ENCODE data around the gene UGT1A5. TPM values are rescaled to one million over a fixed set of nuclear protein-coding genes. Genes with fewer than 3 reads are reported as not detected.

Gene UGT1A5
- total RNA-seq, 1 donor from 2014 or later, result 4.6 TPM

DNA sequence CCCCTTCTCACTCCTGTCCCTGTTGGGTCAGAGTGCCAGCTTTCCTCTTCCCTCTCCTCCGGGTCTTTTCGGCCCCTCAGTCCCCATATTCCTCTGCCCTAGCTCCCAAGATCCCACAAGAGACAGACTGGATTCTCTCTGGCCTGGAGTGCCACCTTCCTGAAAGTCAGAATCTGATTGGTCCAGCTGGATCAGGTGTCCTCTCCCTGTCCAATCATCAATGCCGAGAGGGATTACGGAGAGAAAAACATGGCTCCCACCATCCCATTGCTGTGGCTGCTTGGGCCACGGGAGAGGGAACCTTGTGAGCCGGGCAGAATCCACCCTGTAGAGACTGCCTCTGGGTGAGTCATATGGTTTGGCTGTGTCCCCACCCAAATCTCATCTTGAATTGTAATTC lies 62.7 kb downstream of the UGT1A5 start:
- ATAC-seq, result peak; percentile 33
- no peak for DNase-seq (ENCODE audit: low spot score)

DNA sequence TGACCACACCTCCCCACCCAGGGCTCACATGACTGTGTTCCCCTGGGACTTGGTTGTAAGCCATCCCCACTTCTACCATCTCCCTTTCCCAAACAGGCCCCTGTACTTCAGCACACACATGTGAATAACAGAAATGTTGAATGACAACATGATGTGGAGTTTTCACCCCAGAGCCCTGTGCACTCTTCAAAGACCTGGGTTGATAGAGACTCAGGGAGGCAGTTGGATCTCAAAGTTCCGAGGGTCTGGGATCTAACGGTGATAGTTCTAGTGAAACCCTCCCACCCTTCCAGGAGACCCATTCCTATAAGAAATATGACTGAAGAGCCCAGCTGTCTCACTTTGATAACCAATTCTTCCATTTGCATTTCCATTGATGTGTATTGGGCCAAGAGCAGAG lies 65.3 kb downstream of the UGT1A5 start, which contains the start of gene MROH2A:
MROH2A (plus strand) TSS at position 301 of the 400 bp plus-strand sequence. CDS start 1,029 bp downstream, outside the sequence.
- DNase-seq (ENCODE audit: low spot score) (no peak), ATAC-seq (peak; percentile 6)

GRCh38 chr2:233779722-233780121 lies 67.0 kb downstream of the UGT1A5 start:
- ATAC-seq, result no peak
- DNase-seq (ENCODE audit: low spot score), result no peak

DNA sequence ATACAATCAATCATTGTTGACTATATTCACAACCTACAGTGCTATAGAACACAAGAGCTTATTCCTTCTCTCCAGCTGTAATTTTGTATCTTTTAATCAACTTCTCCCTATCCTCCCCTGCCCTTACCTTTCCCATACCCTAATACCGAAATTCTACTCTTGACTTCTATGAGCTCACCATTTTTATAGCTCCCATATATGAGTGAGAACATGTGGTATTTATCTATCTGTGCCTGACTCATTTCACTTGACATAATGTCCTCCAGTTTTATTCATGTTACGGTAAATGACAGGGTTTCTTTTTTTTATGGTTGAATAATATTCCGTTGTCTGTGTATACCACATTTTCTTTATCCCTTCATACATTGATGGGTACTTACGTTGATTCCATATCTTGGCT lies 68.1 kb downstream of the UGT1A5 start:
- no peak for ATAC-seq

DNA sequence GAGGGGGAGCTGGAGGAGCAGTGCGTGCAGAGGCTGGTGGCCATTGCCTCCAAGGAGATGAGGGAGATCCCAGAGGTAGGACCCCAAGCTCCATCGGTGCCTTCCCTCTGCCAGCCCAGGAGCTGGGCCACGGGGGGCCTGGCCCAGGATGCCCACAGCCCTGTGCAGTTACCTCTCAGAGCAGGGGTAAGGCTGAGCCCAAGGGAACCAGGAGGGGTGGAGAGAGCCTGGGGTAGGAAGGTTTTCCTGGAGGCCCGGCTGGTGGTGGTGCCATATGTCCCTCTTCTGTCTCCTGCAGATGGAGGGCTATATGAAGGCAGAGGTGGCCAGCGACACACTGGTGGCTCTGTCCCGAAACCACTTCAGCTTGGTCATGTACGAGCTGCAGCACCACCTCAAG lies 76.8 kb downstream of the UGT1A5 start:
- ATAC-seq (peak; percentile 11), DNase-seq (ENCODE audit: low spot score) (no peak)

More for the DNA sequence above, 68.1 kb downstream of the UGT1A5 start:
- no peak for DNase-seq (ENCODE audit: low spot score)

- ATAC-seq (no peak), DNase-seq (ENCODE audit: low spot score) (no peak)
Observed at GRCh38 chr2:233791151-233791882, 78.6 kb downstream of the UGT1A5 start.

GRCh38 chr2:233791883-233792329 lies 79.2 kb downstream of the UGT1A5 start:
- ATAC-seq, result no peak
- no peak for DNase-seq (ENCODE audit: low spot score)

DNA sequence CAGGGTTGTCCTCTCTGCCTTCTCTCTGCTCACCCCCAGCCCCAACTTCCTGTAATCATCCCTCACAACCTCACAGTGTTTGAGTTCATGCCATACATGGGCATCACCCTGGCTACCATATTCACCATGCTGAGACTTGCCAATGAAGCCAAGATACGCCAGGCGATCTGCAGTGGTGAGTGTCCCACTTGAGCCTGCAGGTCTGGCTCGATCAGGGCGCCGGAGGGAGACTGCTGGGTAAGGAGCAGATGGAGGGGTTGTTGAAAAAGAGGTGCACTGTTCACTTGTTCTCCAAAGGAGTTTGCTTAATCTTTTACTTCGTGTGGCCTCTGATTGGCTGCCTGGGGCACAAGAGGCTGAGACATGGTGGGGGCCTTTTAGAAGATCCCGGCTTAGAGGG lies 80.0 kb downstream of the UGT1A5 start:
- no peak for ATAC-seq
- DNase-seq (ENCODE audit: low spot score), result no peak

DNA sequence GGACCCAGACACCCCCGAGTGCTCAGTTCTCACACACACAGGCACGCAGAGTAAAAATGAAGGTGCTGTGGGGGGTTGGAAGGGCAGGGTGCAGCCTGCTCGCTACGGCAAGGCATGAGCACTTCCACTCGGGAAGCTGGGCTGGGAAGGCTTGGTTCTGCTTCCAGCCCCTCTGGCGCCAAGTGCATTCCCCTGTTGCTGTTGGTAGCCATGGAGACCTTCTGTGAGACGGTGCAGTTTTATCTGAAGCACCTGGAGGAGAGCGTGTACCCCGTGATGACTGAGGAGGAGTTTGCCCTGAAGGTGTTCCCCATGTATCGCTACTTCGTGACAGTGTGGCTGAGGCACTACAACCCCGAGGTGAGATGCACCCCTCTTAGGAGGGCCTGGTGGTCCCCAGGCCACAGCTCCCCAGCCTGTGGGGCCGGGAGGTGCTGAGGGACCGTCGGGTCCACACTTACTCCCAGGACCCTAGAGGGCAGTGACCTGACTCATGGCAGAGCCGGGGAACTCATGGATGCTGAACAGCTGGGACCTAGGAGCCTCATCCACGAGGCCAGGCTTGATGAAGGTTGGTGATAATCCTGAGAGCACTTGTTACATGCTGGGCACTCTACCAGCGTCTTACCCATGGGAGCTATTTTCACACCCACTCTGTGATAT lies 80.9 kb downstream of the UGT1A5 start:
- ATAC-seq (no peak), DNase-seq (ENCODE audit: low spot score) (no peak)

GRCh38 chr2:233794128-233794658 lies 81.5 kb downstream of the UGT1A5 start:
- DNase-seq (ENCODE audit: low spot score) (no peak), ATAC-seq (no peak)

GRCh38 chr2:233795735-233796171 lies 83.0 kb downstream of the UGT1A5 start:
- no peak for ATAC-seq
- no peak for DNase-seq (ENCODE audit: low spot score)

DNA sequence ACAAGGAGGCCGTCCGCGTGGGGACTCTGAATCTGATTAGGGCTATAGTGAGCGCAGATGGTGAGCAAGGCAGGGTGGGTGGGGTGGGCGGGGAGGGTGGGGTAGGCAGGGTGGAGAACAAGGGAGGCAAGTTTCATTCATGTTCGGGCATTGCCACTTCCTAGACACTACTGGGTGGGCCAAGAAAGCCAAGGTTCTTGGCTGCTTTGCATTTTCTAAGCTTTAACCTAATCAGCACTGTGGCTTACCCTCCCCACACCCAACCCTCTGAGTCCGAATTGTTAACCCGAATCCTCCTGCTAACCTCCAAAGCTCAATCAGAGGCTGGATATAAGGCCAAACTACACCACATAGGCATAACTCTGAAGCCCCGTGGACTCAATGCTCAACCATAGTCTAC lies 83.5 kb downstream of the UGT1A5 start:
- ATAC-seq (no peak), DNase-seq (ENCODE audit: low spot score) (no peak)

GRCh38 chr2:233798335-233799086 lies 85.8 kb downstream of the UGT1A5 start:
- ATAC-seq, result no peak

GRCh38 chr2:233799087-233799665 lies 86.5 kb downstream of the UGT1A5 start:
- DNase-seq (ENCODE audit: low spot score) (peak; percentile 22), ATAC-seq (no peak)

More at GRCh38 chr2:233798335-233799086, 85.8 kb downstream of the UGT1A5 start:
- DNase-seq (ENCODE audit: low spot score), result peak; percentile 18

GRCh38 chr2:233799716-233800115 lies 87.0 kb downstream of the UGT1A5 start:
- no peak for ATAC-seq
- DNase-seq (ENCODE audit: low spot score), result peak; percentile 24

GRCh38 chr2:233800208-233800607 lies 87.5 kb downstream of the UGT1A5 start:
- ATAC-seq (no peak), DNase-seq (ENCODE audit: low spot score) (no peak)

DNA sequence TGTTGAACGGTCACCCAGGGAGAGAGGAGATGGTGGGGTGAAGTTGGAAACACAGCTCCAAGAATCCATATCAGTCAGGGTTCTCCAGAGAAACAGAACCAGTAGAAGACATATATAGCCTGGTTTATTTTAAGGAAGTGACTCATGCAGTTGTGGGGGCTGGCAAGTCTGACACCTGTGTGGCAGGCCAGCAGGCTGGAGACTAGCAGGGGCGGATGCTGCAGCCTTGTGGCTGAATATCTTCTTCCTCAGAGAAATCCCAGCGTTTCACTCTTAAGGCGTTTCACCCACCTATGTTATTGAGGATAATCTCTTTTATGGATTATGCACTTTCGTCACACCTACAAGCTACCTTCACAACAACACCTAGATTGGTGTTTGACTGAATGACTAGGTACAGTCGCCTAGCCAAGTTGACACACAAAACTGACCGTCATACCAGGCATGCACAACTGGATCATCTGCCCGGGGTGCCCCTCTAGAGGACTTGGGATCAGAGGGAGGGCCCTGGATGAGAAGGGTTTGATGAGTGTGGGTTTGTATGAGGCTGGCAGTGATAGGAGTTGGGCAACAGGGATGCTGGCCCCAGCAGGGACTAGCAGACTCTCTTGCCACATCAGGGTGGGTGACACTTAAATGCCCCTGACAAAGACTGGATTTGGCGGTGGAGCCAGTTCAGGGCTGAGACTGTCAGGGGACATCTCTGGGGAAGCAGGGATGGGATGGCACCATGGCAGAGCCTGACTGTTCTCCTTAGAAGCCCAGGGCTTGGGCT lies 88.8 kb downstream of the UGT1A5 start:
- DNase-seq (ENCODE audit: low spot score), result peak; percentile 28
- no peak for ATAC-seq

GRCh38 chr2:233802132-233802815 lies 89.6 kb downstream of the UGT1A5 start:
- ATAC-seq (no peak), DNase-seq (ENCODE audit: low spot score) (peak; percentile 22)

DNA sequence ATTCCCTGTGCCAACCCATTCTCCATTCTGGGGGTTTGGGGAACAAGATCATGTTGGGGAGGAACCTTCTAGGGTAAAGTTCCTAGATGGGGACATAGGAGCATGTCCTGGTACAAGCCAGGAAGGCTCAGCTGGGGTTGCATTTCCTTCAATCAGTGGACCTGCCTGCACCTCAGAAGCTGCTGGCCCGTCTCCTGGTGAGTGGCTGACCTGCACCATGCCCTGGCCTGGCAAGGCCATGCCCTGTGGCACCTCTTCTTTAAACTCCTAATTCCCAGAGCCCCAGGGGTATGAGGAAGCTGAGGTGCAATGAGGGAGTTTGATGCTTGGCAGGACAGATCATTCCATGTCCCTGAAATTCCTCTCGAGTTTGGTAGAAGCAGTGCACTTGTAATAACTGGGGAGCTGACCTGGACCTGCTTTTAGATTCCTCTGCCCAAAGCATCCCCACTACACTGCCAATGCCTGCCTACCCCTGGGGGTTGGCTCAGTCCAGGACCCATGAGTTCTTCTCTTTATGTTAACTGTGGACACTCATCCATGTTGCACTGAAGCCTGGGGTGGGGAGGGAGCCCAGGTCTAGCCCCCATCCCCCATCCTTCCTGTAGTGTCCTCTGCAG lies 90.7 kb downstream of the UGT1A5 start:
- ATAC-seq, result no peak
- DNase-seq (ENCODE audit: low spot score), result peak; percentile 22

All from left lobe of liver (tissue), 2 donors.